Measurements from ENCODE around the gene GPN1.

GRCh38 chr2:27584597-27584996 lies 44.3 kb upstream of the GPN1 start:
- TF ChIP-seq, protein P1, sequence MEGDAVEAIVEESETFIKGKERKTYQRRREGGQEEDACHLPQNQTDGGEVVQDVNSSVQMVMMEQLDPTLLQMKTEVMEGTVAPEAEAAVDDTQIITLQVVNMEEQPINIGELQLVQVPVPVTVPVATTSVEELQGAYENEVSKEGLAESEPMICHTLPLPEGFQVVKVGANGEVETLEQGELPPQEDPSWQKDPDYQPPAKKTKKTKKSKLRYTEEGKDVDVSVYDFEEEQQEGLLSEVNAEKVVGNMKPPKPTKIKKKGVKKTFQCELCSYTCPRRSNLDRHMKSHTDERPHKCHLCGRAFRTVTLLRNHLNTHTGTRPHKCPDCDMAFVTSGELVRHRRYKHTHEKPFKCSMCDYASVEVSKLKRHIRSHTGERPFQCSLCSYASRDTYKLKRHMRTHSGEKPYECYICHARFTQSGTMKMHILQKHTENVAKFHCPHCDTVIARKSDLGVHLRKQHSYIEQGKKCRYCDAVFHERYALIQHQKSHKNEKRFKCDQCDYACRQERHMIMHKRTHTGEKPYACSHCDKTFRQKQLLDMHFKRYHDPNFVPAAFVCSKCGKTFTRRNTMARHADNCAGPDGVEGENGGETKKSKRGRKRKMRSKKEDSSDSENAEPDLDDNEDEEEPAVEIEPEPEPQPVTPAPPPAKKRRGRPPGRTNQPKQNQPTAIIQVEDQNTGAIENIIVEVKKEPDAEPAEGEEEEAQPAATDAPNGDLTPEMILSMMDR (IDR thresholded peaks at IDR 0.05): no peak
- TF ChIP-seq POLR2A (IDR thresholded peaks at IDR 0.05): no peak
